GM21737 (cell line): Measurements from ENCODE around the gene REEP1.

ENCODE experiments used
- ATAC-seq: cut with Tn5 transposase; IDR thresholded peaks from one replicate; pipeline ENCODE4 v1.9.1; 2021; ENCODE audit warnings: mild to moderate bottlenecking, moderate library complexity; ENCODE audit not compliant: unreplicated experiment

The REEP1 gene

DNA sequence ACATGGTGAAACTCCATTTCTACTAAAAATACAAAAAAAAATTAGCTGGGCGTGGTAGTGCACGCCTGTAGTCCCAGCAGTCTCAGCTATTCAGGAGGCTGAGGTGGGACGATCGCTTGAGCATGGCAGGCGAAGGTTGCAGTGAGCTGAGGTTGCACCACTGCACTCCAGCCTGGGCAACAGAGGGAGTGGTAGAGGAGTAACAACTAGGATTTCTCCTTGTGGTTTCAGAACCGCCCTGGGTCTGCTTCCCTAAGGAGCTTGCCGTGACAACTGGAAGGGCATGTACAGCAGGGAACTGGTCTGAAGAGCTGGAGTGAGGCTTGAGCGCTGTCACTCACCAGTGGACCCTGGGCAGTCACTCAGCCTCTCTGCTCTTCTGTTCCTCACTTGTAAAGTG lies 29.1 kb downstream of the REEP1 start:
- no peak for ATAC-seq

DNA sequence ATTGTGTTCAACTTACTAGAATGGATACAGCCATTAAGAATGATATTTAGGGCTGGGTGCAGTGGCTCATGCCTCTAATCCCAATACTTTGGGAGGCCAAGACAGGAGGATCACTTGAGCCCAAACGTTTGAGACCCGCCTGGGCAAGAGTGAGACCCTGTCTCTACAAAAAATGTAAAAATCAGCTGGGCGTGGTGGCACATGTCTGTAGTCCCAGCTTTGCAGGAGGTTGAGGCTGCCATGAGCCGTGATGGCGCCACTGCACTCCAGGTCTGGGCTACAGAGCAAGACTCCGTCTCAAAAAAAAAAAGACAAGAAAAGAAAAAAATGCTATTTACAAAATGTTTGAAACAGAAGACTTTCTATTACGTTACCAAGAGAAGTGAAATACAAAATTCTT lies 30.0 kb downstream of the REEP1 start:
- ATAC-seq: no peak

DNA sequence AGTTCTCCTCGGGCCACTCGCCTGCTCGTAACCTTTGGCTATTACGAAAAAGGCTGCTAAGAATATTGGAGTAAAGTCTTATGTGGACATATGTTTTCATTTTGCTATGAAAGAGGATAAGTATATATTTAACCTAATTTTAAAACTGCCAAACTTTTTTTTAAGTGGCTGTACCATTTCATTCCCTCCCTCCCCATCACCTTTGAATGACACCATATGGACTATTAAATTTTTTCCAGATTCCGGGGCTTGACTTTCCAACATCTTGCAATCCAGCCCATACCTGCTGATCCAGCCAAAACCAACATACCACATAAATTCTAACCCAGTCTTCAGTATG lies 31.5 kb downstream of the REEP1 start:
- ATAC-seq: no peak

DNA sequence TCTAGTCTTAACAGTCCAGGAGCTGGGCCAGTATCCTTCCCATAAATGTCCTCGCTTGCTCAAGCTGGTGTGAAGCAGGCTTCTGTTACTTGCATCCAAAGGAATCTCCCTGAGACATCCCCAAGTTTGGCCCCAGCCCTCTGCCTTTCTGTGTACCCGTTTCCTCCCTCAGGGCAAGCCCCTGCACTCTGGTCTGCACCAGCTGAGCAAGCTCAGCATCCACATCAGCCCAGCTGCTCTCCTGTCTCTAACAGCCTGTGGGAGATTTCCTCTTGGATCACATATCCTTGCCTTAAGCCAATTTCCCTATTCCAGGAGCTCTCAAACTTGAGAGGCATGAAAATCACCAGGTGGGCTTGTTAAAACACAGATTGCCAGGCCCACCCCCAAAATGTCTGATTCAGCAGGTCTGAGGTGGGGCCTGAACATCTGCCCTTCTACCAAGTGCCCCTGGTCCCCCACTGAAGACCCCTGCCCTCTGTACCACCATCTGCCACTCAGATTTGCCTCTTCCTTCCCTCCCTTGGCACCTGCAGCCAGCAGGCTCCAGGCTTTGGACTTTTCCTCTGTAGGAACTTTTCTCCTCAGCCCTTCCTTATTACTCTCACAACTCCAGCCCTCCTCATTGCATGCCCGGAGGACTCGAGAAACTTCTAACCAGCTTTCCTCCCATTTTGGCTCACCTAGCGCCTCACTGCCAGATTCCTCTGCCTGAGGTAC lies 32.1 kb downstream of the REEP1 start:
- ATAC-seq: no peak

DNA sequence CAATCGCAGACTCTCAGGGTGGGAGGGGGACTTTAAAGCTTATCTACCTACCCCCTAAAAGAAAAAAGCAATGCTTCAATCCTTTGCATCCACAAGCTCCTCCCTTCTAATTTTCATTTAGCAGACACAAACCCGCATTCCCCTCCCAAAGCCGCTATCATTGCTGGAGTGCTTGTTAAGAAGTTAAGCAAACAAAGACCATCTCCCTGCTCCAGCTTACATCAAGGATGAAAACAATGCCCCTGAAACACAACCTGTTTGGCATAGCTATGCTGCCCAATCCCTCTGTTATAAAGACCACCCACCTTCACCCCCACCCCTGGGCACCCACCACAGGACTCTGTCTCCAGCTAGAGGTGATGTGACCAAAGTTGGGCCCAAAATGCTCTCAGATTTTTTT lies 33.0 kb downstream of the REEP1 start:
- ATAC-seq: no peak

GRCh38 chr2:86302320-86302719 lies 35.1 kb downstream of the REEP1 start:
- no peak for ATAC-seq

- ATAC-seq: no peak
Measured at GRCh38 chr2:86301711-86302202, 35.7 kb downstream of the REEP1 start.

DNA sequence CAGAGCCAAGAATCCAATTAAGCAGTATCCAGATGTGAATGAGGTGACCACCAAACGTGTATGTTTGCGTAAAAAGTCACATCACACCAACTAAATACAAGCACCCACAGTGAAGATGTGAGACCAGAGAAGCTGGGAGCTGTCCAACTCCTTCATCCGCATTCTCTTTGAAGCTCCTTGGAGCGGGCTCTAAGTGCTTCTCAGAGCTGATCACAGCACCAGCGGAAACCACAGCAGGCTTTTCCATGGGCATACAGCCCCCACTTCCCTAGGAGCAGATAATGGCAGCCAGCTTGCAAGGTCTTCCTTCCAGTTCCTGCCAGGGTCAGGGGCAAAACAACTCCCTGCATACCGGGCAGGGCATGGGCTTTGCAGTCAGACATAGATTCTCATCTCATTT lies 36.4 kb downstream of the REEP1 start:
- no peak for ATAC-seq

GRCh38 chr2:86300496-86300895 lies 36.9 kb downstream of the REEP1 start:
- no peak for ATAC-seq

DNA sequence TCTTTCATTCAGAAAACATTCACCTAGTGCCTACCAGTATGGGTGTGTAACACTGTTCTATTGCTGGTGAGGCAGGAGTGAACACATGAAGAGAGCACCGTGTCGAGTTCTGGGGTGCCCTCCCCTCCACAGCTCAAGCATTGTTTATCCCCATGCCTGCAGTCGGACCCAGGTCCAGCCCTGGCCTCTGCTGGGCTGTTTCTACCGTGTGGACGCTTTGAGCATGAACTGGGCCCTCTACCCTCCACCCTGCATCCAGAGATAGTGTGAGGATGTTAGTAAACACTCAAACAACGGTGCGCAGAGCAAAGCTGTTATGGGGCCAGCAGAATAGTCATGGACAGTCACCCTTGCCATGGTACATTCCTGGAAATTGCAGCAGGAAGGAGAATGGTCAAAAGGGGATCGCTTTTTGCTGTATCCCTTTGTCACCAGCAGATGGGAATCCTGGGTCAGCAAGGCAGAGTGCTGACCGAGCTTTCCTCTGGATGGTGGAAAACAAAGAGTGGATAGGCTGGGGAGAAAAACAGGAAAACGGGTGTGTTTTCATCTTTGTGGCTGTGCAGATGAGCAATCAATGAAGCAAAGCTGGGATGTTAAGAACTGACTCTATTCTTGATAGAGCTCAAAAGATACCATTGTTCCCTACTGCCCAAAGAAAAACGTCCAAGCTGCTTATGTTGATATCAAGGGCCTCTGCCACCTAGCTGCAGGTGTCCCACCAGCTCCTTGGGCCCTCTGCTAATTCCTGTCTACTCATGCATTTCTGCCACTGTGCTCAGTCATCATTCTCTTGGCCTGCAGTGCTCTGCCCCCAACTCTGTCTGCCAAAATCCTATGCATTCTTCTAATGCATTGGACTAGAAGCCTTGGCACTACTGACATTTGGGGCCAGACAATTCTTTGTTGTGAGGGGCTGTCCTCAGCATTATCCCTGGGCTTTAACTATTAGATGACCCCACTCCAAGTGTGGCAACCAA lies 38.7 kb downstream of the REEP1 start:
- no peak for ATAC-seq

- no peak for ATAC-seq
Measured at GRCh38 chr2:86297382-86298147, 39.9 kb downstream of the REEP1 start.

- no peak for ATAC-seq
Measured at GRCh38 chr2:86296947-86297346, 40.5 kb downstream of the REEP1 start.

DNA sequence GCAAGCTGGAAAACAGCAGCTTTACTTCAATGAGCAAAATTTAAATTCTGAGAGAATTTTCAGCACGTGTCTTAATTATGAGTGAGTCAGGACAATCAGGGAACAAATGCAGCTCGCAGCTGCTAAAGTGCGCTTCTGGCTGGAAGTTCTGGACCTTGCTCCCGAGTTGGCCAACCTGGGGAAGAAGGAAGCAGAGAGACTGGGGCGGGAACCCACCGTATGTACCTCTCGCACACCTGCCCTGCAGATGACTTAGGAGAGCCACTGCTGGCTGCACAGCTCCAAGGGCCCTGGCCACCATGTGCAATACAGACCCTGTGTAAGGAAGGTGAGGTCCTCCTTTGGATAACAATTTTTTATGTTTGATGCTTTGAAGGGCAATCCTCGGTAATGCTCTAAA lies 42.4 kb downstream of the REEP1 start:
- ATAC-seq: no peak

DNA sequence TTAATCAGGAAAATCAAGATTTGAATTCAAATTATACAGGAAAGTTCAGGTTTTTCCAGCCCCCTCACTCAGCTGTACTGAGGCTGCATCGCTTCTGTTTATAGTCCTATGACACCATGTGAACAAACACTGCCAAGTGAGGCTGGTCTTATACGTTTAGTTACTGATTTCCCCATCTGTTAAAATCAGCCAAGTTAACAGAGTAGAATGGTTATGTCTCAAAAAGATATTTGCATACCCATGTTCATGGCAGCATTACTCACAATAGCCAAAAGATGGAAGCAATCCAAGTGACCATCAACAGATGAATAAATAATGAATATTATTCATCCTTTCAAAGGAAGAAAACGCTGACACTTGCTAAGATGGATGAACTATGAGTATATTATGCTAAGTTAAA lies 43.8 kb downstream of the REEP1 start:
- no peak for ATAC-seq

- no peak for ATAC-seq
Measured at GRCh38 chr2:86292571-86293515, 44.6 kb downstream of the REEP1 start.

DNA sequence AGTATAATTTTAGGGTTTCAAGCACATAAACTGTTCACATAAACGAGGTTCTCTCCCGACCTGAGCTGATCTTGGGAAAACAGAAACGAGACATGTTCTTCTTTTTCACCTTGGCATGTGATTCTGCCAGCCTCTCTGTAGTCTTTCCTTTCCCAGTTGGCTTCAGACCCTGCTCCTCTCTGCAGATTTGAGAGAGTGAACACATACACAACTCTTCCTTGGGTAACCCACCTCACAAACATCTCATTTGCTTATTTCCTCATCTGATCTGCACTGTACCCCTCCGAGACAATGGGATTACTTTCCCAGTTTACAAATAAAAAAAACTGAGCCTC lies 46.1 kb downstream of the REEP1 start:
- ATAC-seq: no peak

DNA sequence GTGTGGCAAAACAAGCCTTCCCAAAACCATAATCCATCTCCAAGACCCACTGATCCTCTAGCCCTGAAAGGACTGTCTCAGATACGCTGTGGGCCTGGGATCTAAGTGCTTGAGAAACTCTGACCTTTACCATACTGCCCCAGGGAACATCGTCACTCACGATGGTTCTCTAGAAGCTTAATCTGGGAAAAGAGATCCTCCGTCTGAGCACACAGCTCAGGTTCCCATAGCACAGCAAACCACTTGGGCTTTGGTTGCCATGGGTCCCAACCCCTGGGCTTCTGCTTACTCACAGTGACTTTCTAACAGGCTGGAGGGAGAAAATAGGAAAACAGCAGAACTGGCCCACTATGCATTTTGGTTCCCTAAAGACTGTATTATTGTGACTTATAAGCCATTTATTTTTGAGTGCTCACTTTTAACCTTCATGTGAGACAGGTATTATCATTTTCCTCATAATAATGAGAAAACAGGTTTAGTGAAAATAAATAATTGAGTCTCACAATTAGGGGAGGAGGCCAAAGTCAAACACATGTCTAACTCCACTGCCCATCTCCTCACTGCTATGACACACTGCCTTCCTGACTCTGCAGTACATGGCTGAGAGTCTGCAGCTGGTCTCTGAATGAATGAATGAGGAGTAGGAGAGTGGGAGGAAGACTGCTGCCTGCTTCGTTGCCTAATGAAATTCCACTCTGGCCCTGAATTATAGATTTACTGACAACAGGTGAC lies 46.7 kb downstream of the REEP1 start:
- no peak for ATAC-seq

- ATAC-seq: no peak
Measured at GRCh38 chr2:86286516-86286915, 50.9 kb downstream of the REEP1 start.

- ATAC-seq: no peak
Measured at GRCh38 chr2:86285981-86286380, 51.4 kb downstream of the REEP1 start.

DNA sequence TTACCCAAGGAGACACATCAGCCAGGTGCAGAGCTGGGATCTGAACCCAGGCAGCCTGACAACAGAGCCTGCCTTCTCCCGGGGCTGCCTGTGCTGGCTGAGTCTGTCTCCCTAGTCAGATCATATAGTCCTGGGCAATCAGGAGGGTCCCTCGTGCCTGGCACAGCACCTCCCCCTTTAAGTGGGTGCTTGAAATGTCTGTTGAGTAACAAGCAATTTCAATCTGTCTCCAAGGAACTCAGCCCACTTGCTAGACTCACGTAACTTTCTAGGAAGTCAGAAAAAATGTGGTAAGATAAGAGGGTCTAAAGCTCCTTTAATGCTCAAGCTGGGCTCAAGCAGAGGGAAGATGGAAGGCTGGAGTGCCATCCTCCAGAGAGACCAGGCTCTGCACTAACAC lies 51.9 kb downstream of the REEP1 start:
- no peak for ATAC-seq
